ENCODE measurements around the gene GMDS. TPM values are rescaled to one million over a fixed set of nuclear protein-coding genes. Genes with fewer than 3 reads are reported as not detected.
"Not testable (repeated sequence)": the region's sequence is repeated elsewhere in the genome, so short reads cannot be mapped to it uniquely, and the experiment has no call there.

The GMDS gene
- total RNA-seq, 1 donor from 2014 or later = 14.4 TPM

DNA sequence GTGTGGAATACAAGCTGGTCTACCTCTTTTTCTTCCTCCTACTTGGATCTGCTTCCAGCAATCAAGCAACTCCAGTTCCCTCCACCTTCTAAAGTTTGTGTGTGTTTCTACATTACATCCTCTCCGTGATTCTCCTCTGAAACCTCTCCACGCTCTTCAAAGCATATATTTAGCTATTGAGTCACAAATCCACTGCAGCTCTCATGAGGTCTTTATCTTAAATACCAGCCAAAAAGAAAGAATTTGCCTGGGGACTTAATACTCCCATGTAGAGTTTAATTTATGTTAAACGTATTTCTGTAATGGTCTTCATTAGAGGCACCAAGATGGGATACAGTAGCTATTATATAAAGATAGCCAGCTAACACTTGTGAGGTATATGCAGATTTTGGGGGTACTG is 557.0 kb downstream of the GMDS start:
- no peak for DNase-seq (ENCODE audit: low spot score)

GRCh38 chr6:1687402-1687801 is 558.0 kb downstream of the GMDS start:
- DNase-seq (ENCODE audit: low spot score) = no peak

DNA sequence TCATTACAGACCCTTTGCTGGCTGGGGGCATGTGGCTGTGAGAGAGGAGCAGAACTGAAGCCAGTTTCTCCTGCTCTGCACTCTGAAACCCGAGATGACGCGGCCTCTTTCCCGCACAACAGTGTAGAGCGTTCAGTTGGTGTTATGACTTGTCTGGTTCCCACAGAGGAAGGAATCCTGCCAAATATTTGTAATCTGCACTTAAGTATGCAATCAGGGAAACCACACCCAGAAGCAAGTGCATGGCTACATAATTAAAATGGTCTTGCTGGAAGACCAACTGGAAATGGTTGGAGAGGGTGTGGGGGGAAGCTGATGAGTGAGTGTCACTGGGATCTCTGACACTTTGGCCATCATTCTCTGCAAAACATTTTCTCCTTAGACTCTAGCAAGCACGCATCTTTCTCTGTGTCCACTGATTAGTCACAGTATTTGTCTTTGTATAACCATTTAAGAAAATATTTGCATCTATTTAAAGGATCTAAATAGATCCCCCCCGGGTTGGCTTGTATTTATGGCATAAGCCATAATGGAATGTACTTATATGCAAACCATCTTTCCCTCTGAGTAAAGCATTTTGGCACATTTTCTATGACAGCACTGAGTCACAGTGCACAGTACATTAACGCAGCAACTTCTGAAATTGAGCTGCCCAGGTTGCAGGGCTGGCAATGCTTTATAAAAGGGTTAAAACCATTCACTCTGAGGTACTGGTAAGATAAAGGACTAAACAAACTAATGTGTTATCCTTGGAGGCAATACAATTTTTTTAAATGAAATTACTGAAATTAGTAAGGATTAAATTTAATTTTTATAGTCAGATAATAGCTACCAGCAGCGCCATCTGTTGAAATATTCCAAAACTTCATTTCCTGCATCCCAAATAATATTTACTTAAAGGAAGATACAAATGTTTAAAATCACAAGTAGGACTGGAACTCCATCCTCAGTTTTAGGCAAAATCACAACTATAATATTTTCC is 559.0 kb downstream of the GMDS start:
- peak; percentile 77 for DNase-seq (ENCODE audit: low spot score)

- no peak for DNase-seq (ENCODE audit: low spot score)
Observed at GRCh38 chr6:1679688-1680068, 565.7 kb downstream of the GMDS start.

- no peak for DNase-seq (ENCODE audit: low spot score)
Observed at GRCh38 chr6:1679031-1679687, 566.2 kb downstream of the GMDS start.

GRCh38 chr6:1678201-1678600 is 567.2 kb downstream of the GMDS start:
- no peak for DNase-seq (ENCODE audit: low spot score)

DNA sequence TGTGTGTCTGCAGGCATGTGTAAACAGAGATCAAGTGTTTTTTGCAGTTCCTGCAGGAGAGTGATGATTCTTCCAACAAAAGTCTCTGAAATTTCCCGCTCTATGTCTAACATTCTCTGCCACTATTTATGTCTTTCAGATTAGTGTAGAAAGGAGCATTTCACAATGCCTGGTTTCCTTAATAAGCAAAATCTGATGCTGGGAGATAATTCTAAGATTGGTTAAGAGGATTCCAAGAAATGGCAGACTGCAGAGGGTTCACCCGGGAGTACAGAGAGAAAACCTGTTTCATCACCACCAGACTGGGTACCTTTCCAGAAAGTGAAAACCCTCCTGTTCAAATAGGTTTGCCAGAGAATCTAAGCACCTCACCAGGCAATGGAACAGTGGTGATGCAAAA is 573.0 kb downstream of the GMDS start:
- no peak for DNase-seq (ENCODE audit: low spot score)

DNA sequence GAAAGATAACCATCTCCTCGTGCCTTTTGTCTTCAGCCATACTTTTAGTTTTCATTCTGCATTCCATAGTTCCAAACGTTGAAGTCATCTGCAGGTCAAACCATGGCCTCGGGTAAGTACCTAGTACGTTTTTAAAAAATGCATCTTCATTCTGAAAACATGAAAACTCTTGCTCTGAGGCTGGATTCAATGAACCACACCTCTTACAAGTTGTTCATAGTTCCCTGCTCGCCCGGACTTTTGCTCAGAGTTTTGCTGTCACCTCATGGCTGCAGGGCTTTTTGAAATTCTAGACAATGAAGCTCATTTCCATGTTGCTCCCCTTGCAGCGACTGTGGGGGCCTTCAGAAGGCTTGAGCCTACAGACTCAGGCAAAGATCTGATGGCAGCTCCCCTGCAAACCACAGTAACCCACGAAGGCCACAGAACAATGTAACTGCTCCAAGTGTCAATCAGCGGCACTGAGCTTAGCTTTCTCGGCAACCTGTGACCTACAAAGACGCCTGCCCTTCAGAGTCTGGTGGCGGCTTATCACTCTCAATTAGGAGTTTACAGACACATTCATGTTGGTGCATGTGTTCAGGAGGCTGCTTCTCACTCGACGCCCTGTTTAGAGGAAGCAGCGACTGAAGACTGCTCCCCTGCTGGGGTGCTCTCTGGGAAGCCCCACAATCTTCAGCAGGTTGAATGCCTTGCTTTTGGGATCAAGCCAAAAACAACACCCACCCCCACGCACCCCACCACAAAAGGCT is 574.5 kb downstream of the GMDS start:
- peak; percentile 75 for DNase-seq (ENCODE audit: low spot score)

DNA sequence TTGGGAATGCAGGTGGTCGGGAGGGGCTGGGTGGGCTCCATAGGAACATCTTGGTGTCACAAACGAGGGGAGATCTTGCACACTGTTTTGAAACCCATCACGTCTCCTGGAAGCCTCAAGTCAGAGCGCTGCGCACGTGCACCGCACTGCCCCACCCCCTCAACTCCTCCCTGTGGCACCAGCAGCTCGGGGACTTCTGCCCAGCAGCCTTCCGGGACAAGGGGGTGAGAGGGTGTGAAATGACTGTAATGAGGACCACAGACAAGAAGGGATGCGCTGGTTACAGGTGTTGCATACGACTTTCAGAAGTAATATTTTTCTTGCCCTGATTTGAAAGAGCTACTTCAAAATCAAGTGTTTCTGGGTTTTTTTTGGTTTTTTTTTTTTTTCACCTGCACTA is 575.4 kb downstream of the GMDS start:
- no peak for DNase-seq (ENCODE audit: low spot score)

DNA sequence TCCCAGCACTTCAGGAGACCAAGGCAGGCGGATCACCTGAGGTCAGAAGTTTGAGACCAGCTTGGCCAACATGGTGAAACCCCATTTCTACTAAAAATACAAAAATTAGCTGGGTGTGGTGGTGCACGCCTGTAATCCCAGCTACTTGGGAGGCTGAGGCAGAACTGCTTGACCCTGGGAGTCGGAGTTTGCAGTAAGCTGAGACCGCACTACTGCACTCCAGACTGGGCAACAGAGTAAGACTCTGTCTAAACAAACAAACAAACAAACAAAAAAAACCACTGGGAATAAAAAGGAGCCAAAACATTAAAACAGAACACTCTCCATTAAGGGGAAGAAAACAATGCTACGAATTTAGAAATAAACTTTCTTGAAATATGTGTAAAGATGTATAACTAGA is 576.9 kb downstream of the GMDS start:
- DNase-seq (ENCODE audit: low spot score) = not testable (repeated sequence)

DNA sequence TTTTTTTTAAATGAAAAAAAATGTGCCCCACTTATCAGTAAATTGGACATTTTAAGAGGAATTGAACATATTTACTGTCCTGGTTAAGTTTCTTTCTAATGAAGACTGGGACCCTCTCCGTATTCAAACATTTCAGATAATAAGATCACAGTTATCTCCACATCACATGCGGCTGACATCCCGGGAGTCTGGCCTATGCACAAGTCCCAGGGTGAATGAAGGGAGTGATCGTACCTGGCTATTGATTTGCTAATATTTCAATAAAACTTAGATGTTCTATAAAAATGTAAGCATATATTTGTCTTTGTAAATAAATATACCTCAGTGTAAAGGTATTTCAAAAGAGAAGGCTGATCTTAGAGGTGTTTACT is 577.6 kb downstream of the GMDS start:
- DNase-seq (ENCODE audit: low spot score) = no peak

DNA sequence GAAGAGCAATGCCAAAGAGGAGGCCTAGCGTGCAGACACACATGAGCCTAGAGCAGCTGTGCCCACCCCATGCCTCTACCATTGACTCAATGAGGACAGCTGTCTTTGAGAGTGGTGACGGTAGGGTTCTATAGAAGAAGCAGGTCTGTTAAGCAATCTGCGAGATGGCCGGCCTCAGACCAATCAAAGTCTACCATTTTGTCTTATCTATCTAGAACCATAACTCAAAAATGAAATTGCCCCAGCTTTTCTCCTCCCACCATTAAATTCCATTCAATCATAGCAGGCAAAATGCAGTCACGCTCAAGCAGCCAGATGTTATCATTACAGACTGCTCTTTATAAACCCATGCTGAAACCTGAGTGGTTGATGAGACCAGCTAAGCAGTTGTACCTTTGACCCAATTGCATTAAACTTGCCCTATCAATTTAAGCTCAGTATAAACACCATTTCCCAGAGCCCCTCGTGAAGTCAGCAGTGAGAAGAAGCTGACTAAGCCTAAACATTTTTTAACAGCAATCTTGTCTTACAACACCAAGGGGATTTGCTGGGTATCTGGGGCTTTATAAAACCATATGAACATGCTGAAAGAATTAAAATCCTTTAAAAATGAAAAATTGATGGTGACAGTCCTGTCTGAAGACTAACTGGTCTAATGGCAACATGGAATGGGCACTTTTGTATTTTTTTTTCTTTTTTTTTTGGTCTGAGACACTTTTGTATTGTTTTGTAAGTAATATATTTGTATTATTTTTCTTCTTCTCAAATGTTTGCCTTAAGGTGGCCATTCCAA is 578.2 kb downstream of the GMDS start:
- peak; percentile 74 for DNase-seq (ENCODE audit: low spot score)

GRCh38 chr6:1665214-1665613 is 580.2 kb downstream of the GMDS start:
- DNase-seq (ENCODE audit: low spot score) = no peak

GRCh38 chr6:1664329-1664728 is 581.1 kb downstream of the GMDS start:
- DNase-seq (ENCODE audit: low spot score) = no peak

DNA sequence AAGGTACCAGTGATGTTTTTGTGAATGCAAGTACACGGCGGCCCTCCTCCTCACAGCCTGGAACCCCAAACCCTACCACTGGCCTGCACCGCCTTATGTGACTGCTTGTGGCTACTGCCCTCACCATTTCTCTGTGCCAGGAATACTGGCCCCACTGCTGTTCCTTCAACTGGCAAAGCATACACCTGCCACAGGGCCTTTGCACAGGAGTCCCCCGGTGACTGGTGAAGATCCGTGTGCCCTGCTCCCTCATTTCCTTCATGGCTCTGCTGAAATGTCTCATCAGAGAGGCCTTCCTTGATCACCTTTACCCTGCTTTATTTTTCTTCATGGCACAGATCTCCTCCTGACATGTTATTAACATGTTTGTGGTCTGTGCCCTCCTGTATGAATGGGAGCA is 581.9 kb downstream of the GMDS start:
- DNase-seq (ENCODE audit: low spot score) = no peak

DNA sequence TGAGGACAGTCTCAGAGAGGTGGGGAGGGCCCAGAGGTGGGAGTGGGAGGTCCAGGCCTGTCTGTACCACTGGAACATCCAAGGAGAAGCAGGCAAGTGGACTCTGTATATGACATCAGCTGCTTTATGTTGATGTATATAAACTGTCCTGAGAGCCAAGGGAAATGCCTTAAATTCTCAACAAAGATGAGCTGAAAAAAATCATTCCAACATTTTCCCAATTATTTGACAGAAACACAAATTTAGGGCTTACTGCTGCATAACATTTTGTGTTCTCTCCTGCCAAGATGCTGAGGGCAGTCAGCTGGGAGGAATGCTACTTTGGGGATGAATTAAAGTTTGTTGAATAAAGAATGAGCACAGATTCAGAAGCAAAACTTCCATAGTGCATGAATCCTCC is 582.9 kb downstream of the GMDS start:
- DNase-seq (ENCODE audit: low spot score) = peak; percentile 55

GRCh38 chr6:1659816-1660215 is 585.6 kb downstream of the GMDS start:
- DNase-seq (ENCODE audit: low spot score) = no peak

- DNase-seq (ENCODE audit: low spot score) = no peak
Observed at GRCh38 chr6:1658212-1659005, 587.0 kb downstream of the GMDS start.

DNA sequence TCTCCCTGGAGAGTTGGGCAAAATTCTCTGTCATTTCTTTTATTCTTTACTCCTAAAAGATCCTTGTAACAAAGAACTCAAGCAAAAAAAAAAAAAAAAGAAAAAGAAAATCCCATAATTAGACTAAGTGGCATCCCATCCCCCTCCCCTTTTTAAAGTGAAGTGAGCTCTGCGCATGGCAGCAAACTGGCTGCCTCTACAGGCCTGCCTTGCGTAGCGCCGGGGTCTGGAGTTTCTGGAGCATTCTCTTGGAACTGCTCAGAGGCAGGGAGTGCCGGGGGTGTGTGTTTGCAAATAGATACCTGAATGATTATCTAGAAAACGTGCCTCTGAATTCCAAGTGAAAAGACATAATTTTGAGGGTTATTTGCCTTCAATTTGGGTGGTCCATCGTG is 587.6 kb downstream of the GMDS start:
- no peak for DNase-seq (ENCODE audit: low spot score)

DNA sequence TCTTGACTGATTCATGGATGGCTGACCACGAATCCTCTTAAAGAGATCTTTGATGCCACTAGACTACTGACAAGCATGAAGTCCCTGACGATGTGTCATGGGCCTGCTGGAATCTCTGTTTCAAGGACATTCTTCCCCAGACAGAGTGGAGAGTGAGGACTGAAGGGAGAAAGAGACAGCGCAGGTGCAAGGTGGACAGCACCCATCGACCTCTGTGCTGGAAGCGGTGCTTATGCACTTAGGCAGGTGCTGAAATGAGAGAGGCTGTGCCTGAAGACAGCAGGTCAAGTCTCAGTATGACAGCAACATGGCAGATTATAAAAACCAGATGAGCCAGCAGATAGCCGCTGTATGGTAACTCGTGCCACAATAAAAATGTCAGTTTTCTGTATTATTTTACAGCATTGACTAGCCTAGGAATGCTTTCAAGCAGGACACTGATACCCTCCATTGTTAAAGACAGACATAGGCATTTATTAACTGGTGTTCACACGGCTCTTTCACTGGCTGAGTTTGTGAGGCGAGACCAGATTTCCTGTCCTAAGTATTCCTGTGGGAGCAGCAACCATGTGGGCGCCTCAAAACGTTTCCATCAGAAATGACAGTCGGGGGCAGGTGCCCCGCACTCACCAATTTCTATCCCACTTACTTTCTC is 588.2 kb downstream of the GMDS start:
- no peak for DNase-seq (ENCODE audit: low spot score)
